OCI-LY7 (cell line): ENCODE measurements around the gene HSPH1.

Experiments used
- CTCF ChIP-seq: fragments of 200-600 bp; sonication (generic); conservative IDR thresholded peaks from 2 replicates; pipeline ENCODE4 v1.5.1; 2014; ENCODE audit warnings: mild to moderate bottlenecking, antibody characterized with exemption, low read length, moderate library complexity, mixed read lengths
- EZH2phosphoT487 ChIP-seq: fragments of 200-600 bp; sonication (generic); IDR thresholded peaks from 2 replicates; pipeline ENCODE4 v1.6.1; 2018; ENCODE audit warnings: low read depth, borderline replicate concordance, mild to moderate bottlenecking, mixed run types, antibody characterized with exemption, low read length, moderate library complexity, mixed read lengths

- TF ChIP-seq CTCF (no peak), EZH2phosphoT487 (no peak)
Observed at GRCh38 chr13:31184981-31185645, 23.4 kb upstream of the HSPH1 start.
